OCI-LY7 (cell line): Measurements from ENCODE around the gene MTURN. TPM values are rescaled to one million over a fixed set of nuclear protein-coding genes. Genes with fewer than 3 reads are reported as not detected.

ENCODE experiments used
- BruUV-seq: library from RNA; stranded (reverse); fragments of 400-500 nt; replicated peaks from 2 replicates; lab custom pipeline; 2021; lab: Mats Ljungman, UMichigan
- CTCF ChIA-PET: fragments of 300-600 bp; sonication (Branson Sonifier 250); formaldehyde crosslinking; loops from one replicate; lab custom pipeline; 2022; ENCODE audit warnings: antibody characterized with exemption; ENCODE audit not compliant: unreplicated experiment; lab: Charles Lee
- POLR2A ChIA-PET: fragments of 300-600 bp; sonication (Branson Sonifier 250); formaldehyde crosslinking; loops from one replicate; lab custom pipeline; 2022; ENCODE audit warnings: antibody characterized with exemption; lab: Charles Lee
- DNase-seq: peaks from one replicate; pipeline ENCODE4 v3.0.0-alpha.2; 2015; ENCODE audit warnings: low spot score
- H2AFZ ChIP-seq: fragments of 200-600 bp; sonication (generic), shearing (Covaris generic); 2 replicates; pipeline ENCODE4 v1.6.1; 2014; ENCODE audit warnings: mild to moderate bottlenecking, antibody characterized with exemption, low read length, moderate library complexity
- H3K27ac ChIP-seq: fragments of 200-600 bp; sonication (generic); 2 replicates; pipeline ENCODE4 v1.5.1; 2014; ENCODE audit warnings: mixed run types, low read depth, mild to moderate bottlenecking, moderate library complexity, low read length, inconsistent platforms; ENCODE audit not compliant: poor library complexity, severe bottlenecking
- H3K36me3 ChIP-seq: fragments of 200-600 bp; sonication (generic); 2 replicates; pipeline ENCODE4 v1.6.1; 2014; ENCODE audit warnings: mild to moderate bottlenecking, antibody characterized with exemption, low read length, moderate library complexity, mixed read lengths; ENCODE audit not compliant: insufficient read depth
- H3K4me1 ChIP-seq: fragments of 200-600 bp; sonication (generic); 2 replicates; pipeline ENCODE4 v1.5.1; 2014; ENCODE audit warnings: mild to moderate bottlenecking, low read length; ENCODE audit not compliant: insufficient read depth, poor library complexity, severe bottlenecking
- H3K4me2 ChIP-seq: fragments of 200-600 bp; sonication (generic); 2 replicates; pipeline ENCODE4 v1.6.1; 2014; ENCODE audit warnings: mild to moderate bottlenecking, low read length
- H3K4me3 ChIP-seq: fragments of 200-600 bp; sonication (generic); 2 replicates; pipeline ENCODE4 v1.5.1; 2014; ENCODE audit warnings: mild to moderate bottlenecking, low read depth, low read length; ENCODE audit not compliant: poor library complexity, severe bottlenecking
- H3K79me2 ChIP-seq: fragments of 200-600 bp; sonication (generic); 2 replicates; pipeline ENCODE4 v1.6.1; 2016; ENCODE audit warnings: low read depth, mild to moderate bottlenecking, low read length, moderate library complexity, mixed read lengths; ENCODE audit not compliant: insufficient read depth
- H3K9me2 ChIP-seq: fragments of 200-600 bp; sonication (generic); 2 replicates; pipeline ENCODE4 v1.6.1; 2016; ENCODE audit warnings: mild to moderate bottlenecking, low read length, mixed read lengths; ENCODE audit not compliant: insufficient read depth
- H3K9me3 ChIP-seq: fragments of 200-600 bp; sonication (generic); 2 replicates; pipeline ENCODE4 v1.6.1; 2014; ENCODE audit warnings: mild to moderate bottlenecking, mixed run types, low read length, mixed read lengths
- H4K20me1 ChIP-seq: fragments of 200-600 bp; sonication (generic); 2 replicates; pipeline ENCODE4 v1.6.1; 2014; ENCODE audit warnings: mild to moderate bottlenecking, antibody characterized with exemption, low read length, moderate library complexity, mixed read lengths; ENCODE audit not compliant: insufficient read depth
- EZH2phosphoT487 ChIP-seq: fragments of 200-600 bp; sonication (generic); IDR thresholded peaks from 2 replicates; pipeline ENCODE4 v1.6.1; 2018; ENCODE audit warnings: low read depth, borderline replicate concordance, mild to moderate bottlenecking, mixed run types, antibody characterized with exemption, low read length, moderate library complexity, mixed read lengths
- intact Hi-C: fragments of 100-400 bp; cut with micrococcal nuclease; formaldehyde crosslinking; loops from one replicate; pipeline ENCODE4 v1.10.0; 2022; ENCODE audit not compliant: unreplicated experiment
- total RNA-seq, 2 experiments: library from RNA; depleted of rRNA in 1 of 2; stranded (reverse); fragments of >200 nt in 1 of 2; shearing (Covaris generic) in 1 of 2; gene quantifications; 2 replicates each; pipeline ENCODE4 v1.2.3, GENCODE V29; 2014 to 2022
- TF ChIP-seq, protein P1 (sequence below): fragments of 200-600 bp; sonication (generic); conservative IDR thresholded peaks from 2 replicates; pipeline ENCODE4 v1.5.1; 2014; ENCODE audit warnings: mild to moderate bottlenecking, antibody characterized with exemption, low read length, moderate library complexity, mixed read lengths

MTURN gene
- total RNA-seq, 2 experiments from 2014 or later, result 2.9 to 4.1 TPM

- H3K4me3 ChIP-seq, result no peak overlapping the region
- ChIA-PET POLR2A (no interaction called here), CTCF (no interaction called here)
- no TSS peak for BruUV-seq
- peaks cover 29% of the 10 kb centered on the region for H3K4me1 ChIP-seq
- H3K9me2 ChIP-seq, result no peaks in the 10 kb centered on the region
- no peaks in the 10 kb centered on the region for H4K20me1 ChIP-seq
- no peak overlapping the region for H2AFZ ChIP-seq
- intact Hi-C loops, result no loop called here
- no peak for TF ChIP-seq EZH2phosphoT487
- TF ChIP-seq, protein P1, sequence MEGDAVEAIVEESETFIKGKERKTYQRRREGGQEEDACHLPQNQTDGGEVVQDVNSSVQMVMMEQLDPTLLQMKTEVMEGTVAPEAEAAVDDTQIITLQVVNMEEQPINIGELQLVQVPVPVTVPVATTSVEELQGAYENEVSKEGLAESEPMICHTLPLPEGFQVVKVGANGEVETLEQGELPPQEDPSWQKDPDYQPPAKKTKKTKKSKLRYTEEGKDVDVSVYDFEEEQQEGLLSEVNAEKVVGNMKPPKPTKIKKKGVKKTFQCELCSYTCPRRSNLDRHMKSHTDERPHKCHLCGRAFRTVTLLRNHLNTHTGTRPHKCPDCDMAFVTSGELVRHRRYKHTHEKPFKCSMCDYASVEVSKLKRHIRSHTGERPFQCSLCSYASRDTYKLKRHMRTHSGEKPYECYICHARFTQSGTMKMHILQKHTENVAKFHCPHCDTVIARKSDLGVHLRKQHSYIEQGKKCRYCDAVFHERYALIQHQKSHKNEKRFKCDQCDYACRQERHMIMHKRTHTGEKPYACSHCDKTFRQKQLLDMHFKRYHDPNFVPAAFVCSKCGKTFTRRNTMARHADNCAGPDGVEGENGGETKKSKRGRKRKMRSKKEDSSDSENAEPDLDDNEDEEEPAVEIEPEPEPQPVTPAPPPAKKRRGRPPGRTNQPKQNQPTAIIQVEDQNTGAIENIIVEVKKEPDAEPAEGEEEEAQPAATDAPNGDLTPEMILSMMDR, result no peak
- H3K79me2 ChIP-seq, result no peaks in the 10 kb centered on the region
- no peak overlapping the region for H3K4me2 ChIP-seq
- H3K27ac ChIP-seq, result no peak overlapping the region
- H3K9me3 ChIP-seq, result no peaks in the 10 kb centered on the region
- no peak for DNase-seq
- H3K36me3 ChIP-seq, result no peaks in the 10 kb centered on the region
Observed at GRCh38 chr7:30166155-30166840, 31.5 kb downstream of the MTURN start.

DNA sequence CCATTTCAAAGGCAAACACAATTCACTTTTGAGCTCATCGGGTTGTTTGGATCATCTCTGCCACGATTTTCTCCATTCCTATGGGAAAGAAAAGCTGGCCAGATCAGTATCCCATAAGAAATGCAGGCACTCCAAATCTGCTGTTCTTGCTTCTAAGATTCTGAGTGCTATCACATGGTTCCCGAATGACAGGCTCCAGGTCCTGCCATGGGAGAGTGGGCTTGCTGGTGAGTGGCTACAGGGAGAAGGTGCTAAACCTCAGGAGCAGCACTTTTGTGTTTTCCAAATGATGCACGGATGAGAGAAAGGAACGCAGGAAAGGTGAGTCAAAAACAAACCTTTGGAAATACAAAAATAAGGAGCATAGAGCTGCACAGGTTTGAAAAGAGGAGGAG, 32.1 kb downstream of the MTURN start:
- Histone ChIP-seq H4K20me1 (no peaks in the 10 kb centered on the region), H3K79me2 (no peaks in the 10 kb centered on the region), H3K4me2 (no peak overlapping the region), H2AFZ (no peak overlapping the region), H3K9me3 (no peaks in the 10 kb centered on the region), H3K4me1 (peaks cover 29% of the 10 kb centered on the region), H3K4me3 (no peak overlapping the region), H3K27ac (no peak overlapping the region), H3K36me3 (no peaks in the 10 kb centered on the region), H3K9me2 (no peaks in the 10 kb centered on the region)
- POLR2A ChIA-PET, result no interaction called here
- intact Hi-C loops, result no loop called here
- no peak for DNase-seq
- CTCF ChIA-PET, result no interaction called here
- TF ChIP-seq EZH2phosphoT487, result no peak
- TF ChIP-seq, protein P1, result no peak
- BruUV-seq, result no TSS peak

DNA sequence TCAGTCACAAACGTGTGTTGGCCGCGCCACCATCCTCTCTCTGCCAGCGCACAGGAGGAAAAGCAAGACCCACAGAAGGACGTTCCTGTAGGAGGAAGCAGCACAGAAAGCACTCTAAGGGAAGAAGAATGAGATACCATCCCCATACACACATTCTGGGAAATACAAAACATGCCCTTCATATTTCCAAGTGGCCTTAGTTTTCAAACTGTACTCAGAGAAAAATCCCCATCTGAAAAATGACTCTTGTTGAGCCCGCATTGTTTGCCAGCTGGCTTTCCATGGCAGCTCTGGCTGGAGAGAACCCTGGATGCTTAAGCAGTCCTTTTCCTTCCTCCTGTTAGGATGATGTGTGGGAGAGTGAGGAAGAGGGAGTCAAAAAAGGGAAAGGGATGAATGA, 33.1 kb downstream of the MTURN start:
- TF ChIP-seq, protein P1, result no peak
- TF ChIP-seq EZH2phosphoT487, result no peak
- H3K9me2 ChIP-seq, result no peaks in the 10 kb centered on the region
- no peak overlapping the region for H3K4me3 ChIP-seq
- ChIA-PET CTCF (no interaction called here), POLR2A (interaction anchor here (0.8 kb wide), 1 partner anchor 12 kb away, joined by 3 read pairs; no protein-coding TSS in a partner anchor)
- DNase-seq, result no peak
- H3K4me1 ChIP-seq, result peaks cover 19% of the 10 kb centered on the region
- no peaks in the 10 kb centered on the region for H3K9me3 ChIP-seq
- BruUV-seq, result no TSS peak
- H3K79me2 ChIP-seq, result no peaks in the 10 kb centered on the region
- intact Hi-C loops, result no loop called here
- no peak overlapping the region for H3K4me2 ChIP-seq
- no peaks in the 10 kb centered on the region for H4K20me1 ChIP-seq
- H2AFZ ChIP-seq, result no peak overlapping the region
- H3K36me3 ChIP-seq, result no peaks in the 10 kb centered on the region
- H3K27ac ChIP-seq, result no peak overlapping the region
